ENCODE results near the gene NCF2. TPM values are rescaled to one million over a fixed set of nuclear protein-coding genes. Genes with fewer than 3 reads are reported as not detected.

The NCF2 gene
- total RNA-seq, 1 experiment from 2014 or later = not detected

GRCh38 chr1:183568176-183569021 is 21.9 kb downstream of the NCF2 start:
- TF ChIP-seq EZH2 (IDR thresholded peaks at IDR 0.05; ENCODE audit: borderline replicate concordance, low read depth, low read length, poor library complexity, severe bottlenecking) = no peak
- TF ChIP-seq, protein P1, sequence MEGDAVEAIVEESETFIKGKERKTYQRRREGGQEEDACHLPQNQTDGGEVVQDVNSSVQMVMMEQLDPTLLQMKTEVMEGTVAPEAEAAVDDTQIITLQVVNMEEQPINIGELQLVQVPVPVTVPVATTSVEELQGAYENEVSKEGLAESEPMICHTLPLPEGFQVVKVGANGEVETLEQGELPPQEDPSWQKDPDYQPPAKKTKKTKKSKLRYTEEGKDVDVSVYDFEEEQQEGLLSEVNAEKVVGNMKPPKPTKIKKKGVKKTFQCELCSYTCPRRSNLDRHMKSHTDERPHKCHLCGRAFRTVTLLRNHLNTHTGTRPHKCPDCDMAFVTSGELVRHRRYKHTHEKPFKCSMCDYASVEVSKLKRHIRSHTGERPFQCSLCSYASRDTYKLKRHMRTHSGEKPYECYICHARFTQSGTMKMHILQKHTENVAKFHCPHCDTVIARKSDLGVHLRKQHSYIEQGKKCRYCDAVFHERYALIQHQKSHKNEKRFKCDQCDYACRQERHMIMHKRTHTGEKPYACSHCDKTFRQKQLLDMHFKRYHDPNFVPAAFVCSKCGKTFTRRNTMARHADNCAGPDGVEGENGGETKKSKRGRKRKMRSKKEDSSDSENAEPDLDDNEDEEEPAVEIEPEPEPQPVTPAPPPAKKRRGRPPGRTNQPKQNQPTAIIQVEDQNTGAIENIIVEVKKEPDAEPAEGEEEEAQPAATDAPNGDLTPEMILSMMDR (conservative IDR thresholded peaks at IDR 0.05; ENCODE audit: low read depth, low read length) = no peak
- ChIA-PET CTCF (interaction anchor here (0.7 kb wide), 1 partner anchor 97 kb away, joined by 4 read pairs; no protein-coding TSS in a partner anchor), POLR2A (ENCODE audit: low non-redundant PET) (interaction anchor here (0.7 kb wide), 1 partner anchor 372 kb away, joined by 3 read pairs; no protein-coding TSS in a partner anchor)
- no peaks in the 10 kb centered on the region for H3K36me3 ChIP-seq (ENCODE audit: insufficient read depth, low read length, poor library complexity, severe bottlenecking)
- no peak overlapping the region for H3K27ac ChIP-seq (ENCODE audit: low read depth, low read length, poor library complexity, severe bottlenecking)
- no peak overlapping the region for H3K4me3 ChIP-seq (ENCODE audit: low read depth, low read length, poor library complexity, severe bottlenecking)
- no peak for DNase-seq (ENCODE audit: low spot score)
- no peaks in the 10 kb centered on the region for H3K9me3 ChIP-seq (ENCODE audit: low read depth, low read length, poor library complexity, severe bottlenecking)
- intact Hi-C loops (cut with micrococcal nuclease; ENCODE audit: unreplicated experiment) = no loop called here
- no peaks in the 10 kb centered on the region for H3K27me3 ChIP-seq (replicated peaks; ENCODE audit: insufficient read depth, low read depth, low read length, poor library complexity)
- no TSS peak for BruUV-seq (replicated peaks)
- H3K4me1 ChIP-seq (ENCODE audit: insufficient read depth, low read length, poor library complexity, severe bottlenecking) = no peaks in the 10 kb centered on the region

DNA sequence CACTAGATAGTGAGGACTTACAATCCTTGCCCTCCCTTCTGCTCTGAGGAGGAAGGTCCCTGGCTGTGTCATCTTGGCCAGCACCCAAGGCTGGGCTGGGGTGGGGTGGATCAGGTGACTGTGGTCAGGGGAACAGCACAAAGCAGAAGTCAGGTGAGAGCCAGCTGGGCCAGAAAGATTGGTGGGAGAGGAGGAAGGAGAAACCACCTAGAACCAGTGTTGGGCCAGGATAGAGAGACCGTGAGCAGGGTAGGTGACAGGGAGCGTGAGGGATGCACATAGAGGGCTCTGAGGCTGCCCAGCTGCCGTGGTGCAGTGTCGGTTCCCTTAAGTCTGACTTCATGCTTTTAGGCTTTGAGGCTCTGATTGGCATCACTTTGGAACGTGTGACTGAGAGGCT is 22.7 kb downstream of the NCF2 start:
- intact Hi-C loops (cut with micrococcal nuclease; ENCODE audit: unreplicated experiment) = no loop called here
- H3K9me3 ChIP-seq (ENCODE audit: low read depth, low read length, poor library complexity, severe bottlenecking) = no peaks in the 10 kb centered on the region
- H3K36me3 ChIP-seq (ENCODE audit: insufficient read depth, low read length, poor library complexity, severe bottlenecking) = no peaks in the 10 kb centered on the region
- CTCF ChIA-PET = no interaction called here
- H3K27ac ChIP-seq (ENCODE audit: low read depth, low read length, poor library complexity, severe bottlenecking) = no peak overlapping the region
- no peaks in the 10 kb centered on the region for H3K27me3 ChIP-seq (replicated peaks; ENCODE audit: insufficient read depth, low read depth, low read length, poor library complexity)
- POLR2A ChIA-PET (ENCODE audit: low non-redundant PET) = no interaction called here
- no peak overlapping the region for H3K4me3 ChIP-seq (ENCODE audit: low read depth, low read length, poor library complexity, severe bottlenecking)
- no peak for DNase-seq (ENCODE audit: low spot score)
- no peaks in the 10 kb centered on the region for H3K4me1 ChIP-seq (ENCODE audit: insufficient read depth, low read length, poor library complexity, severe bottlenecking)
- no peak for TF ChIP-seq EZH2 (IDR thresholded peaks at IDR 0.05; ENCODE audit: borderline replicate concordance, low read depth, low read length, poor library complexity, severe bottlenecking)
- TF ChIP-seq, protein P1 (conservative IDR thresholded peaks at IDR 0.05; ENCODE audit: low read depth, low read length) = no peak
- no TSS peak for BruUV-seq (replicated peaks)

GRCh38 chr1:183566026-183566425 is 24.2 kb downstream of the NCF2 start:
- intact Hi-C loops (cut with micrococcal nuclease; ENCODE audit: unreplicated experiment) = no loop called here
- Histone ChIP-seq H3K9me3 (ENCODE audit: low read depth, low read length, poor library complexity, severe bottlenecking) (no peaks in the 10 kb centered on the region), H3K4me3 (ENCODE audit: low read depth, low read length, poor library complexity, severe bottlenecking) (no peak overlapping the region), H3K36me3 (ENCODE audit: insufficient read depth, low read length, poor library complexity, severe bottlenecking) (no peaks in the 10 kb centered on the region), H3K27ac (ENCODE audit: low read depth, low read length, poor library complexity, severe bottlenecking) (no peak overlapping the region), H3K27me3 (replicated peaks; ENCODE audit: insufficient read depth, low read depth, low read length, poor library complexity) (no peaks in the 10 kb centered on the region), H3K4me1 (ENCODE audit: insufficient read depth, low read length, poor library complexity, severe bottlenecking) (no peaks in the 10 kb centered on the region)
- BruUV-seq (replicated peaks) = no TSS peak
- ChIA-PET CTCF (interaction anchor here (0.6 kb wide), 1 partner anchor 352 kb away, joined by 3 read pairs; no protein-coding TSS in a partner anchor), POLR2A (ENCODE audit: low non-redundant PET) (interaction anchor here (0.6 kb wide), 1 partner anchor 862 kb away, joined by 3 read pairs; no protein-coding TSS in a partner anchor)
- no peak for DNase-seq (ENCODE audit: low spot score)
- TF ChIP-seq, protein P1 (conservative IDR thresholded peaks at IDR 0.05; ENCODE audit: low read depth, low read length) = no peak
- TF ChIP-seq EZH2 (IDR thresholded peaks at IDR 0.05; ENCODE audit: borderline replicate concordance, low read depth, low read length, poor library complexity, severe bottlenecking) = no peak

Measured in A673 (cell line).